COLO668 (cell line): ENCODE measurements around the gene ZC3H12A.

Source experiments
- DNase-seq: peaks from one replicate; lab custom pipeline; 2025; ENCODE audit not compliant: unreplicated experiment; lab: John Stamatoyannopoulos, UW

Gene ZC3H12A

DNA sequence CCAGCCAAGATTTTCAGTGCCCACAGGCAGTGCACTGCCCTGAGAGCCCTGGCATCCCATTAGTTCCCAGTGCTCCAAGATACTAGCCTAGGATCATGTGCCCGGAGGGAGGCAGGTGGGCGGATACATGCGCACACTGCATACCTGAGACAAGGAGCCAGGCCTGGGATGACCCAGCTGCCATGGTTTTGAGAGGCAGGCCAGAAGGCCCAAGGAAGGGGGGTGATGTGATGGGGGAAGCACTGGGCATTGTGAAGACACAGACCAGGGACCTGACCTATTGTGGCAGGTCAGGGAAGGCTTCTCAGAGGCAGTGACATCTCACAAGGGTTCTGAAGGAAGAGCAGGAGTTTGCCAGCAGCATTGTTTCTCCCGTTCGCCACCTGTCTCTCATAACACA lies 3.6 kb downstream of the ZC3H12A start:
- no peak for DNase-seq

DNA sequence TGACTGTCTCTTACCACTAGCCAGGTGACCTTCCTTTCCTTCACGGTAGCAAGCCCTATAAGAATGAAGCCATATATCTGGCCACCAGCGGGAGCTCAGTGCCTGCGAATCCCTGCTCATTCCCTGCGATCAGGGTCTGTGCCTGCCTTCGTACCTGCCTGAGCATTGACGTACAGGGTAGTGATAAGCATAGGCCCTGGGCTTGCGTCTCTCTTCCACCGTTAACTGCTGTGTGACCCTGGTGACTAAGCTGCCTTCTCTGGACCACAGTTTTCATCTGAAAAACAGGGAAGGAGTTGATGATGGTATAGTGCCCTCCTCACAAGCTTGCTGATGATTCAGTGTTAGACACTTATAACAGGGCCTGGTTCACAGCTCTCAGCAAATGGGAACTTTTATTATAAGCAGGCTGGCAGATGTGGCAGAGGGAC lies 4.1 kb downstream of the ZC3H12A start:
- DNase-seq = peak; percentile 33

DNA sequence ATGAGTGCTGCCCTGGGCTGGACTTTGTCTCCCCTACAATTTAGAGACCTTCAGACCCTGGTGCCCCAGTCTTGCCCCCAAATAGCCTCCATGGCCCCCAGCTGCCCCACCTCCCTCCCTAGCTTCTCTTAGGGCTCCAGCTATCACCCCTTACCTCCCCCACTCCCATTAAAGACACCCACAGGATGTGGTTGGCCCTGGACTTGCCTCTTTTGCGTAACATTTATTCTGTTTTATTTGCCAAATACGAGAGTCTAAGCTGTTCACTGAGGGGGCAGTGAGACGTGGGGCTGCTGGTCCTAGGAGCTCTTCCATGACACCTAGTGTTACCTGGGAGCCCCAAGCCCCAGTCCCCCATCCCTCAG lies 4.5 kb downstream of the ZC3H12A start:
- DNase-seq = no peak

DNA sequence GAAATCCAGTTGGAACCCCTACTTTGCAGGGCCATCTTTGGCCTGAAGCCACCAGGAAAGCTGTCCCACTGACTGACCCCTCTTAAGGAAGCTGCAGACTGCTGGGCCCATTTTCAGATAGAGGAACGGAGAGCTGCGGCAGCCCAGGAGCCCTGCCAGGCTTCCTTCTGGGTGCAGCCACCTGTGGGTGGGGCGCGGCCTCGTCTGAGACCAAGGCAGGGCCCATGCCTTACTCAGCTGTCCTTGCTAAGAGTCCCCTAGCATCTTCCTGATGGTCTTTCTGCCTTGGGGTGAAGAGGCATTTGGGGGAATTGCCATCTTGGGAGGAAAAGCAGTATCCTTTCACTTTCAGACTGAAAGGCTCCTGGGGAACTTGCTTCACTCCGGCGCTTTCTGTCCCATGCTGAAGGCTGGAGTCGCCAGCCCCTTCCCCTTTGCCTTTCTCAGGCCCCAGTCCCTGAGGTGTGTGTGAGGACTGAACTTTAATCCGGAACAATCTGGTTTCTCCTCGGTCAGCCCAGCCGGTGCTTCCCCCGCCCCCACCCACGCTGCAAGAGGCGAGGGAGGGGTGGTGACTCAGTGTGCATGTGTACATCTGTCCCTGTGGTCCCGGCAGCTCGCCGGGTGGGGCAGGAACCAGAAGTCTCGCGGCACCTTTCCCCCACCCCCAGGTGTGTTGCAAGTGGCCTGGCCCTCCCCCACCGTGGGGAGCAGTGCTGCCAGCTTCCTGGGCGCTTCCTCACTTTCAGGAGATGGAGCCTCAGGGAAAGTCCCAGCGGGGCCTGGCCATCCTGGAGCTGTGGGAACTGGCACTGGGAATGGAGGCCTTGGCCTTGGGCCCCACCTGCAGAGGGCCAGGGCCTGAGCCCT lies 5.1 kb downstream of the ZC3H12A start:
- peak; percentile 99 for DNase-seq

DNA sequence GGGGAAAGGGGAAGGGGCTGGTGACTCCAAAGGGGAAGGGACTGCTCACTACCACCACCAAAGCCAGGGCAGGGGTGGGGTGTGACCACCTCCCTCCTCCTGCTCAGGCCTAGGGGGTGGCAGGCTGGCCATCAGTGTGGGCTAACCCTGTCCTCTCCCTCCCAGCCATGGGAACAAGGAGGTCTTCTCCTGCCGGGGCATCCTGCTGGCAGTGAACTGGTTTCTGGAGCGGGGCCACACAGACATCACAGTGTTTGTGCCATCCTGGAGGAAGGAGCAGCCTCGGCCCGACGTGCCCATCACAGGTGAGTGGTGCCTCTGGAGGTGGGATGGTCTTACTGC lies 5.7 kb downstream of the ZC3H12A start:
- DNase-seq = no peak

DNA sequence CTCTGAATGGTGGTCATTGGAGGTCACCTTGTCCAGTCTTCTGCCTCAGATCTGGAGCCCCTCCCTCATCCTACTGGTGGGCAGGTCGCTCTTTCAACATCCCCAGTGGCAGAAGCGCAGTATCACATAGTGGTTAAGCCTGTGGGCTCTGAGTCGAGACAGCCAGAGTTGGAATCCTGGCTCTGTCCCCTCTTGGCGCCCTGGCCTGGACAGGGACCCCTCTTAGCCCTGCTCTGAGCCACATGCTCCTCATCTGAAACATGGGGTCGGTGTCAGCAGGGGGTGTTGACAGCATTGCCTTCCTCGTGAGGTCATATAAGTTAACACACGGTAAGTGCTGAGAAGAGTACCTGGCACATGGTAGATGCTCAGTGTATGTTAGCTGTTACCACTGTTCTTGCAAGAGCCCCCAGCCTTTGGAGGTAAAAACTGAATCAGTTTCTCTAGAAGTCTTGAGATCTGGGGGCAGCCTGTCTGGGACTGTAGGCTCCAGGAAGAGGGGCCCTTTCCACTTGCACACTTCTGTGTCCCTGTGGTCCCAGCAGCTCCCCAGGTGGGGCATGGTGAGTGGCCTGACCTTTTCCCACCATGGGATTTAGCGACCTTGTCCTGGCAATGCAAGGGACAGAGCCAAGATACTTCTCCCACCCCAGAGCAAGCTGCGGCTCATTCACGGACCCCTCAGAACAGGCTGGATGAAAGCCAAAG lies 6.4 kb downstream of the ZC3H12A start:
- DNase-seq = no peak

DNA sequence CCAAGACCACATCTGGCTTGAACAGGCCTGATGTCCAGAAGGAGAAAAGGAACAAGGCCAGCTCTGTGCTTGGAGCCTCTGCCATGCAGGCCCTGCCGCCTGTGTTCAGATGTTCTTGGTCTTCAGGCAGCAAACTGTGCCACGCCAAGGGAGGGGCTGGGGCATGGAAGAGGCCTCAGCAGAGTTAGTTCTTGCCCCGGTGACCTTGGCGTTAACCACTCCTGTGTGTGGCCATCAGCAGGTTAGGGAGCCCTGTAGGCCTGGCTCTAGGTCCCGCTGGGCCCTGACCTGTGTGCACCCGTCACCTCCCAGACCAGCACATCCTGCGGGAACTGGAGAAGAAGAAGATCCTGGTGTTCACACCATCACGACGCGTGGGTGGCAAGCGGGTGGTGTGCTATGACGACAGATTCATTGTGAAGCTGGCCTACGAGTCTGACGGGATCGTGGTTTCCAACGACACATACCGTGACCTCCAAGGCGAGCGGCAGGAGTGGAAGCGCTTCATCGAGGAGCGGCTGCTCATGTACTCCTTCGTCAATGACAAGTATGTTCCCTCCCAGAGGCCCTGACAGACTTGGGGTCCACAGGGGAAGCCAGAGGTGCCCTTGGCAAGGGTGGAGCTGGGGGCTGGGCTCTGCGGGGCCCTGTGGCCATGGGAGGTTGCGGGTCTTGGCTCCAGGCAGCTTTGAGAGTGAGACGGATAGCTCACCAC lies 7.1 kb downstream of the ZC3H12A start:
- DNase-seq = no peak

DNA sequence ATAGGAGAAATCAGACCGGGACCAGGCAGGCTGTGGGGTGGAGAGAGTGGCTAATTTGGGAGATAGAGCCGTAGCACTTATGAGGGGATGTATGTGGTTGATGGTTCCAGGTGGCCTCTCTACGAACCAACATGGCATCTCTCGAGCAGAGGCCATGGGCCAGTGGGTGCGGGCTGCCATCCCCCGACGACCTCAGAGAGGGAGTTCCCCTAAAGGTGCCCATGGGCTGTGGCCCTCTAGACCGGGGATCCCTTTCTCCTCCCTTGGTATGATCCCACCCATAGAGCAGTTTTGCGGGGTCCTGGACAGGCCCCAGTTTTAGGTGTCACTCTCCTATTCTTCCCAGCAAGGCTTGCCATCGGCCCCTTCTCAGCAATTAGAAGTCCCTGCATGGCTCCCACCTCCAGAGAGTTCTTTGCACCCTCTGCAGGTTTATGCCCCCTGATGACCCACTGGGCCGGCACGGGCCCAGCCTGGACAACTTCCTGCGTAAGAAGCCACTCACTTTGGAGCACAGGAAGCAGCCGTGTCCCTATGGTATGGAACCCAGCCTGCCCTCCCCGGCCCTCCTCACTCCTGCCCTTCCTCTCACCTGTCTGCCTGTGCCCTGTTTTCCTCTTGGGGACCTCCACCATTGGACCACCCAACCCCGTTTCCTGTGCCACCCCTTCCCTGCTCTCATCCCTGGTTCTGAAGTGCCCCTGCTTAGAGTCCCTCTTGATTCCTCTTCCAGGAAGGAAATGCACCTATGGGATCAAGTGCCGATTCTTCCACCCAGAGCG lies 7.8 kb downstream of the ZC3H12A start:
- no peak for DNase-seq

DNA sequence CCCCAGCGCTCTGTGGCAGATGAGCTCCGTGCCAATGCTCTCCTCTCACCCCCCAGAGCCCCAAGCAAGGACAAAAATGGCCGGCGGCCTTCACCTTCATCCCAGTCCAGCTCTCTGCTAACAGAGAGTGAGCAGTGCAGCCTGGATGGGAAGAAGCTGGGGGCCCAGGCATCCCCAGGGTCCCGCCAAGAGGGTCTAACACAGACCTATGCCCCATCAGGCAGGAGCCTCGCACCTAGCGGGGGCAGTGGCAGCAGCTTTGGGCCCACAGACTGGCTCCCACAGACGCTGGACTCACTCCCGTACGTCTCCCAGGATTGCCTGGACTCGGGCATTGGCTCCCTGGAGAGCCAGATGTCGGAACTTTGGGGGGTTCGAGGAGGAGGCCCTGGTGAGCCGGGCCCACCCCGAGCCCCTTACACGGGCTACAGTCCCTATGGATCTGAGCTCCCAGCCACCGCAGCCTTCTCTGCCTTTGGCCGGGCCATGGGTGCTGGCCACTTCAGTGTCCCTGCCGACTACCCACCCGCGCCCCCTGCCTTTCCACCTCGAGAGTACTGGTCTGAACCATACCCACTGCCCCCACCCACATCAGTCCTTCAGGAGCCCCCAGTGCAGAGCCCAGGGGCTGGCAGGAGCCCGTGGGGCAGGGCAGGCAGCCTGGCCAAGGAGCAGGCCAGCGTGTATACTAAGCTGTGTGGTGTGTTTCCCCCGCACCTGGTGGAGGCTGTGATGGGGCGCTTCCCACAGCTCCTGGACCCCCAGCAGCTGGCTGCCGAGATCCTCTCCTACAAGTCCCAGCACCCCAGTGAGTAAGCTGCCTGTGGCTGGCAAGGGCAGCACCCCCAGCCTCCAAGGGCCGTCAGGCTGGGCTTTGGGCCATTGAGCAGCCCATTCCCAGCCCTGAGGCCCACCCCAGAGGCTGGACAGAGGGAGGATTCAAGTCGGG lies 8.7 kb downstream of the ZC3H12A start:
- DNase-seq = no peak

DNA sequence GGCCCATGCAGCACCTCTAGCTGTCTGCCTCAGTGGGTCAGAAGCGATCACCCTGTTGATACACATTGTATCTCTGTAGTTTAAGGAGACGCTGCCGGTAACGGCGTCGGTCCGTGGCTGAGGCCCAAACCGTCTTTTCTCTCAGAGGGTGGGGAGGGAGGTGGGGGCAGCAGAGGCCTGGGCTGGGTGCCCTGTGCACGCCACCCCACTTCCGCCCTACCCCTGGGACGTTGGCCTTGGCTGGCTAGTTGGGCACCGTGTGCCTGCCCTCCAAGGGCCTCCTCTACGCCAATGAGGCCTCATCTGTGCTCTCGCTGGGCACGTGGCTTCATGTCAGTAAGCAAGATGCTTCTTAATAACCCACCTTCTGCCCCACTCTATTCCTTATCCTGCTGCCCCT lies 9.4 kb downstream of the ZC3H12A start:
- DNase-seq = no peak

DNA sequence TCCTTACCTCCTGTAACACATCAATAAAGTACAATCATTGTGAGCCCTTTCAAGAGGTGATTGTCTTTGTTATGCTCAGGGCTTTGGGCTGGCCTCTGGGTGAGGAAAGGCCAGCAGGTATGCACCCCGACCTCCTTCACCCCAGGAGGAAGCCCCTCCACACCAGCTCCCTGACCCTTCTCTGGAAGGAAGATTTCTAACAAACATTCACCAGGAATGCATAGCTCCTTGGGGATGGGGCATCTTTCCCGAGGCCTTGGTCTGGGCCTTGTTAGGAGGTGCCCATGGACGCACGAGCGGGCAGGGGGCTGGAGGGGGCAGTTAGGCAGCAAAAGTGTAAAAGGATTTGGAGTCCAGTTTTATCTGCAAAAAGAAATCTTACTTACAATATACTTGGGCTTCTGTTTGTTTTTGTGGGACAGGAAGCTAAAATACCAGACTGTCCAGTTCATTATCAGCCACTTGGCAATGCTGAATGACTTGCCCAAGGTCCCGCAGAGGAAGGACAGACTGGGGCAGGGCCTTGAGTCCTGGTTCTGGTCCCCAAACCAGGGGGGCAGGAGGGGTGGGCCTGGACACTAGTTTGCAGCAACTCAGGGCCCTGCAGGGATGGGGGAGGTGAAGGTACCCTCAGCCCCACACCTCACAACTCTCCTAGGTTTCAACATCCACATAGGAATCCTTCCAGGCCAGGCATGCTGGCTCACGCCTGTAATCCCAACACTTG lies 10.1 kb downstream of the ZC3H12A start:
- DNase-seq = no peak

DNA sequence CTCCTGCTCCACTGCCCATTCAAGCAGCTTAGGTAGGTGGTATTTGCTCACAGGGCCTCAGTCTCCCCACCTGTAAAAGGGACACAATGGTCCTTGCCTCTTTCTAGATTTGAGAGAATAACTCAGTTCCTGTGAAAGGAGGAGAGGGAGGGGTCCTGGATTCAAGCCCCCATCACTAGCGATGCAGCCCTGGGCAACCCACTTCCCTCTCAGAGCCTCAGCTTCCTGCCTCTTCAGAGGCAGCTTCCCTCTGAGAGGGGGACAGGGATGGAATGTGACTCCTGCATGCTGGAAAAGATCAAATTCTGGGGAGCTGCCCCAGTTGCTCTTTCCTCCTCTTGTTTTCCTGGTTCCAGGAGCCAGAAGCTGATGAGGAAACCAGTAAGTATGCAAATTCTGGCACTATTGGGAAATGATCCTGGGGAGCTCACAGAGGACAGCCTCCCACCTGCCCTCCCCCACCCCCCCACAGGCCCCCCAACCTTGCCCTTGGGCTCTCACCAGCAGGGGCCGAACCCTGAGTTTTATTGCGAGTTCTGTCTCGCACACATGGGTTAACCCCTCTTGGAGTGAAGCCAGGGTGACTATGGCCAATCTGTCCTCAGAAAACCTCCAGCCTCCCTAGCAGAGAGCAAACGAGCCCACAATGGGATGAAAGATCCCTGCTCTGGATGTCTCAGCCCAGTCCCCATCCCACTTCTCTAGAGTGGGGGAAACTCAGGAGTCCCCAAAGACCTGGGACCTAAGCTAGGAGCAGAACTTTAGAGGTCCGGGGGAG lies 11.7 kb downstream of the ZC3H12A start:
- no peak for DNase-seq

DNA sequence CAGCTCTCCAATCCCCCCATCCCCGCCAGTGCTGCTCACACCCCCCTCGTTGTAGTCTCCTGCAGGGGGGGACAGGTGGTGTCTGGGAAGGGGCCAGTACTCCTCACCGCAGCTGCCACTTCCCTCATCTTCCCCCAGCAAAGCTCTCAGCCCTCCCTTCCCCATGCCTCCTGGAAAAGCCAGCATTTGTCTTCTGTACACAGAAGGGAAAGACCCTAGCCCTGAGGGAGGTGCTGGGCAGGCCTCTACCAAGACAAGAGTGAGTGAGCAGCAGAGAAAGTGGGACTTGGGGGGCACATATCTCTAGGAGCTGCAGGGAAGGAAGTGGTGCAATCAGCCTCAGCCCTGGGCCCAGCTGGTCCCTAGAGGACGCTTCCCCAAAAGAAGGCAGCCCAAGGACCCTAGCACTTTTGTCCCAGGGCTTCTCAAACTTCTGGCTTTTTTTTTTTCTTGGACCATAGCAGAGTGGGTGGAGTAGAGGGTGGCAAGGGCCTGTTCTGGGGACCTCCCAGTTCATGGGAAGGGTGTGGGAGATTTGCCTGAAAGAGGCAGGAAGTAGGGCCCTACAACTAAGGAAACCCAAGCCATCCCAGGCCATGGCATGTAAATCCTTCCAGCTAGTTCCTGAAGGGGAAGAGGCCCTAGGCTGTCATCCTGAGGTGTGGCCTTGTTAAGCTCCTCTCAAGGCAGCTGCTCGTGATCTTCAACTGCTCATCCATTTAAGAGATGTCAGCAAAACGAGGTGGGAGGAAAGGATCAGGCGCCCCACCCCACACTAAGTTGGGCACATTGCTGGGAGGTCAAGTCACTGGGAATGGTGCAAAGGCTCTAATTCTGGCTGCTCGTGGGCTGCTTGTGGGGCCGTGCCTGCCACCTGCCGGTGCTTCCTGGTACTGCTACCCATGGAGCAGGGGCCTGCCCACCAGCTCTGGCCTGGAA lies 12.6 kb downstream of the ZC3H12A start:
- DNase-seq = peak; percentile 80

DNA sequence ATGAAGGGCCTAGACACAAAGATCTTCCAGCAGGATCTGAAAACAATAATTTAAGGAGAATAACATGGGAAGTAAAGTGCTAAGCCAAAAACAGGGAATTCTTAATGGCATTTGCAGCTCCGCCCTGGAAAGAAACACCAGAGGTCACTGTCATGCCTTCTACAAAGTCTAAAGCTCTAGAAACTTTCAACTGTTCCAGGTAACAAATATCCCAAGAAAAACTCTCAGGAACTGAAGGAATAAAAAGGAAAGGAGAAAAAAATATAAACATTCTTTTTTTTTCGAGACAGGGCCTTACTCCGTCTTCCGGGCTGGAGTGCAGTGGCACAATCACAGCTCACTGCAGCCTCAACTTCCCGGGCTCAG lies 13.2 kb downstream of the ZC3H12A start:
- DNase-seq = no peak

DNA sequence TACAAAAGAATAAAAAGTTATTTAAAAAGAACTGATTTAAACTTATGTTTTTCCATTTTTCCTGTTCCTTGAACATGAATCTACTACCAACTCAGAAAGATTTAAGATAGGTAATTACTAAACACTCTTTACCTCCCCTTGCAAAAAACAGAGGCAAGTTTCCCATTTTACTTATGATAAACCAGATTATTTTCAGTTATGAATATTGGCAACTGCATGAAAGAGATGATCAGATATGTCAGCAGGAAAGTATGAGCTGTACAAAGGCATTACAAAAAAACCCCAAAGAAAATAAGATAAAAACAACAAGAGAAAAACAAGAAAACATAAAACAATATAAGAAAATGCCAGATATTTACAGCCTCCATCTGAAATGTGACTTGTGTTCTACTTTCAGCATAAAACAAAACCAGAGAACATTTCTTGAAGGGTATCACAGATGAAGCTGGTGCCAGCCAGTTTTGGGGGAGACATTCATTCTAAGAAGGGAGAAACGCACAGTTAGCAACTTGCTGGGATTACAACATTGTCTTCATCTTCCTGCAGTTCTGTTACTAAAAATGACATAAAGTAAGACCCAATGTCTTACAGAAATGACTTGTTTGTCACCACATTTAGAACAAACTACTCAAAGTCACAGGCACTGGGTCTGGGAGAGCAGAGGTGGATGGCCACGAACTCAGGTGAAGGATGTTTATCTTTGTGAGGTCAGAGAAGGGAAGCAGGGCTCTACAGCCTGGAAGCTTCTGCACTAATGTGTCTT lies 19.1 kb downstream of the ZC3H12A start:
- DNase-seq = no peak

DNA sequence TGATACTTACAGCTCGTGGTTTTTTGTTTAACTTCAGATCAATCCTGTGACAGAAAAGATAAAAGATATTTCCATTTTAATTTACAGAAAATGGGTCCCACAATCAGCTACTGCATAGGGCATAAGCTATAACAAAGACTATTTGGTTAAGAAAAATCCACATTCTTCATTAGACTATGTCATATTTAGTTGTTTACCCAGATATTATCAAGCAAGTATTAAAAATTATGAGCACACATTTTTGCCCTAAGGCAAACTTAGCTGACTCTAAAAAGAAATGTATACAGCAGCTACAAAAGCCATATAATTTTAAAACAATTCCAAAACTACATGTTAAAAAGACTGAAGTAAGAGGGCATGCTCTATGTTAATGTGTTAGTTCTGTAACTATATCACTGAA lies 21.5 kb downstream of the ZC3H12A start:
- no peak for DNase-seq

DNA sequence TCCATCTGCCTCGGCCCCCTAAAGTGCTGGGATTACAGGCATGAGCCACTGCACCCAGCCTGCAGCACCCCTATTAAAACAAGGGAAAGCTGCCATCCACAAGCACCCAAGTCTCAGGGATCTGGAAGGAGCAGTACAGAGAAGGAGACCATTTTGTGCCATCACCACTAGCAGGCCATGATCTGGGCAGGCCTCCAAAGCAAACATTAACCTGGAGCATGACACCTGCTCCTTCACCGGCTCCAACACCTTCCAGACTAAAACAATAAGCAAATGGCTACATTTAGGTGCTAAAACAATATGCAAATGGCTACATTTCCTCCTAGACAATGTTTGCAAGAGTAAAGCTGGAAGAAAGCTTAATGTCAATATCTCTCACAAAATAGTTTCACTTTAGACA lies 23.5 kb downstream of the ZC3H12A start:
- DNase-seq = peak; percentile 93
